IMR-90 (cell line): Measurements from ENCODE around the gene SPATA25. TPM values are rescaled to one million over a fixed set of nuclear protein-coding genes. Genes with fewer than 3 reads are reported as not detected.

Experiments
- ATAC-seq: fragments of 200-7000 bp; cut with Tn5 transposase; 2 replicates; pipeline ENCODE4 v1.9.1; 2020; ENCODE audit warnings: low read depth, mild to moderate bottlenecking, moderate library complexity
- BruUV-seq: library from RNA; stranded (reverse); fragments of 400-500 nt; replicated peaks from 2 replicates; lab custom pipeline; 2021; lab: Mats Ljungman, UMichigan
- CTCF ChIA-PET: fragments of 300-600 bp; formaldehyde crosslinking; extraction: SDS; loops from one replicate; lab custom pipeline; 2021; ENCODE audit warnings: antibody characterized with exemption; lab: Yijun Ruan, JAX
- POLR2A ChIA-PET: fragments of 300-600 bp; sonication (Branson Sonifier 250); formaldehyde crosslinking; loops from one replicate; lab custom pipeline; 2022; ENCODE audit warnings: antibody characterized with exemption; ENCODE audit not compliant: unreplicated experiment; lab: Charles Lee
- DNase-seq: peaks from one replicate; pipeline ENCODE4 v3.0.0; 2013
- H2AFZ ChIP-seq: replicated peaks from 2 replicates; pipeline ENCODE3; 2013; ENCODE audit warnings: low read length, mild to moderate bottlenecking; ENCODE audit not compliant: poor library complexity
- H2AK5ac ChIP-seq: 2 replicates; pipeline ENCODE4 v1.6.1; 2013; ENCODE audit warnings: low read depth, low read length, inconsistent platforms
- H2AK9ac ChIP-seq: replicated peaks from 2 replicates; pipeline ENCODE3; 2013; ENCODE audit warnings: mild to moderate bottlenecking, low read depth, low read length, moderate library complexity; ENCODE audit not compliant: poor library complexity
- H2BK120ac ChIP-seq: 2 replicates; pipeline ENCODE4 v1.6.1; 2013; ENCODE audit warnings: low read depth, low read length, inconsistent platforms
- H2BK15ac ChIP-seq: 3 replicates; pipeline ENCODE4 v1.6.1; 2013; ENCODE audit warnings: low read depth, low read length, inconsistent platforms
- H2BK20ac ChIP-seq: 2 replicates; pipeline ENCODE4 v1.6.1; 2013; ENCODE audit warnings: low read depth, mild to moderate bottlenecking, inconsistent platforms, low read length, moderate library complexity
- H2BK5ac ChIP-seq: 2 replicates; pipeline ENCODE4 v1.6.1; 2013; ENCODE audit warnings: mild to moderate bottlenecking, low read depth, low read length, inconsistent platforms; ENCODE audit not compliant: poor library complexity, severe bottlenecking
- H3K14ac ChIP-seq: replicated peaks from 2 replicates; pipeline ENCODE4 v1.6.1; 2013; ENCODE audit warnings: low read depth, low read length, inconsistent platforms
- H3K18ac ChIP-seq: 2 replicates; pipeline ENCODE4 v1.6.1; 2013; ENCODE audit warnings: low read depth, low read length, control low read depth
- H3K23ac ChIP-seq: 2 replicates; pipeline ENCODE4 v1.6.1; 2013; ENCODE audit warnings: low read depth, low read length, inconsistent platforms
- H3K27ac ChIP-seq: 2 replicates; pipeline ENCODE4 v1.5.1; 2013; ENCODE audit warnings: mild to moderate bottlenecking, control low read depth, low read length; ENCODE audit not compliant: insufficient read depth
- H3K27me3 ChIP-seq: 2 replicates; pipeline ENCODE4 v1.6.1; 2013; ENCODE audit warnings: low read length; ENCODE audit not compliant: control insufficient read depth, insufficient read depth
- H3K36me3 ChIP-seq: 2 replicates; pipeline ENCODE4 v1.6.1; 2013; ENCODE audit warnings: low read length, mixed read lengths; ENCODE audit not compliant: control insufficient read depth, insufficient read depth
- H3K4ac ChIP-seq: 2 replicates; pipeline ENCODE4 v1.6.1; 2013; ENCODE audit warnings: low read depth, low read length, inconsistent platforms
- H3K4me1 ChIP-seq: 2 replicates; pipeline ENCODE4 v1.6.1; 2013; ENCODE audit warnings: low read length, mixed read lengths; ENCODE audit not compliant: control insufficient read depth, insufficient read depth
- H3K4me2 ChIP-seq: 2 replicates; pipeline ENCODE4 v1.6.1; 2013; ENCODE audit warnings: low read depth, mild to moderate bottlenecking, control low read depth, low read length, moderate library complexity
- H3K4me3 ChIP-seq: 2 replicates; pipeline ENCODE4 v1.5.1; 2013; ENCODE audit warnings: low read depth, mild to moderate bottlenecking, control low read depth, low read length, moderate library complexity; ENCODE audit not compliant: insufficient read depth
- H3K56ac ChIP-seq: 2 replicates; pipeline ENCODE4 v1.6.1; 2013; ENCODE audit warnings: low read length, inconsistent platforms; ENCODE audit not compliant: insufficient read depth; ENCODE audit errors: extremely low read depth
- H3K79me1 ChIP-seq, 2 experiments: 2 replicates each; pipeline ENCODE4 v1.6.1; 2013; ENCODE audit warnings: low read length in 2 of 2, inconsistent platforms in 1 of 2, low read depth in 1 of 2
- H3K9ac ChIP-seq: 2 replicates; pipeline ENCODE4 v1.6.1; 2013; ENCODE audit warnings: low read depth, low read length, control low read depth
- H3K9me1 ChIP-seq: 2 replicates; pipeline ENCODE4 v1.6.1; 2013; ENCODE audit warnings: low read length, inconsistent platforms; ENCODE audit not compliant: insufficient read depth
- H3K9me3 ChIP-seq: 2 replicates; pipeline ENCODE4 v1.6.1; 2013; ENCODE audit warnings: low read length; ENCODE audit not compliant: control insufficient read depth, insufficient read depth
- H4K20me1 ChIP-seq: 2 replicates; pipeline ENCODE4 v1.6.1; 2013; ENCODE audit warnings: low read length, inconsistent platforms; ENCODE audit not compliant: insufficient read depth
- H4K5ac ChIP-seq: 2 replicates; pipeline ENCODE4 v1.6.1; 2013; ENCODE audit warnings: mild to moderate bottlenecking, low read depth, low read length, control low read depth
- H4K8ac ChIP-seq, 2 experiments: 2 replicates each; pipeline ENCODE4 v1.6.1; 2013; ENCODE audit warnings: low read depth in 2 of 2, low read length in 2 of 2, control low read depth in 1 of 2, inconsistent platforms in 1 of 2
- H4K91ac ChIP-seq: 2 replicates; pipeline ENCODE4 v1.6.1; 2013; ENCODE audit warnings: low read depth, low read length, inconsistent platforms; ENCODE audit not compliant: insufficient read depth
- FOS ChIP-seq: fragments of 150-350 bp; IDR thresholded peaks from 2 replicates; pipeline ENCODE4 v1.6.1; 2016; ENCODE audit warnings: low read depth, low read length
- MAFK ChIP-seq: IDR thresholded peaks from 2 replicates; pipeline ENCODE4 v1.6.1; 2012; ENCODE audit warnings: low read depth, low read length, improper control_type of control experiment
- MAZ ChIP-seq: IDR thresholded peaks from 2 replicates; pipeline ENCODE4 v1.6.1; 2012; ENCODE audit warnings: low read depth, mild to moderate bottlenecking, low read length, improper control_type of control experiment, moderate library complexity, borderline replicate concordance
- MXI1 ChIP-seq: IDR thresholded peaks from 2 replicates; pipeline ENCODE4 v1.6.1; 2012; ENCODE audit warnings: low read depth, mild to moderate bottlenecking, low read length, moderate library complexity, borderline replicate concordance
- NFE2L2 ChIP-seq: fragments of 150-350 bp; IDR thresholded peaks from 2 replicates; pipeline ENCODE4 v1.6.1; 2016; ENCODE audit warnings: low read depth, mild to moderate bottlenecking, low read length
- WGBS, 2 experiments: methylation state at CpG; one replicate each; pipeline versions ENCODE4 v1.1.5 to v1.1.7; 2013; ENCODE audit warnings: missing lambda C conversion rate in 2 of 2; ENCODE audit not compliant: insufficient read length in 1 of 2; ENCODE audit errors: extremely low coverage in 2 of 2; 5-methylcytosine and 5-hydroxymethylcytosine counted together
- dilution Hi-C: fragments of 300-500 bp; cut with HindIII; formaldehyde crosslinking; loops from one replicate; pipeline ENCODE4 v1.14.3; 2018; ENCODE audit warnings: low sequenced_read_pairs; ENCODE audit not compliant: unreplicated experiment
- in situ Hi-C: fragments of 300-500 bp; cut with MboI; formaldehyde crosslinking; loops from 3 replicates; pipeline ENCODE4 v1.14.3; 2019; ENCODE audit warnings: low sequenced_read_pairs, inconsistent platforms, mixed read lengths
- intact Hi-C: fragments of 100-400 bp; cut with micrococcal nuclease; formaldehyde crosslinking; loops from 2 replicates; pipeline ENCODE4 v1.10.0; 2022
- polyA plus RNA-seq, 3 experiments: library from polyadenylated mRNA; depleted of rRNA; stranded (reverse); fragments of >200 nt; gene quantifications; 2 replicates each; pipeline ENCODE4 v1.2.3, GENCODE V29; 2012; ENCODE audit warnings: low replicate concordance in 1 of 3
- total RNA-seq: library from RNA; depleted of rRNA; stranded (reverse); fragments of >200 nt; gene quantifications from 2 replicates; pipeline ENCODE4 v1.2.3, GENCODE V29; 2012

SPATA25 gene
- total and polyA plus RNA-seq, 2 of the 4 experiments (the other 2 are of a cell fraction) = 0.18 to 0.36 TPM

GRCh38 chr20:45841407-45842129 is 45.9 kb downstream of the SPATA25 start:
- Histone ChIP-seq H4K91ac (no peak overlapping the region), H4K5ac (no peak overlapping the region), H3K36me3 (peaks cover 57% of the 10 kb centered on the region), H2BK5ac (no peak overlapping the region), H3K9me1 (peaks cover 17% of the 10 kb centered on the region), H3K4ac (no peak overlapping the region), H2BK15ac (no peak overlapping the region), H3K79me1 (peaks cover 11 to 24% of the 10 kb centered on the region in 2 experiments; a peak in 3 of 4 replicates), H2AK9ac (no peak overlapping the region), H3K27me3 (no peaks in the 10 kb centered on the region), H3K18ac (no peak overlapping the region), H2AFZ (no peak overlapping the region), H2BK120ac (no peak overlapping the region), H2AK5ac (no peak overlapping the region), H3K56ac (no peak overlapping the region), H4K8ac (no peak overlapping the region), H4K20me1 (peaks cover 5% of the 10 kb centered on the region), H3K4me1 (peaks cover 2% of the 10 kb centered on the region; the same call in 1 of the 2 replicates), H3K23ac (no peak overlapping the region), H3K9me3 (no peaks in the 10 kb centered on the region), H3K4me2 (no peak overlapping the region), H3K27ac (no peak overlapping the region; the same call in 1 of the 2 replicates), H2BK20ac (no peak overlapping the region), H3K4me3 (no peak overlapping the region), H3K14ac (no peak overlapping the region), H3K9ac (no peak overlapping the region)
- no peak for TF ChIP-seq MXI1
- no peak for TF ChIP-seq NFE2L2
- TF ChIP-seq MAZ = no peak
- no peak for TF ChIP-seq FOS
- no peak for TF ChIP-seq MAFK
- dilution Hi-C loops (no loop called here), intact Hi-C loops (loop anchor here (1.0 kb wide), 1 partner anchor 13 kb away; no protein-coding TSS in a partner anchor), in situ Hi-C loops (no loop called here)
- no TSS peak for BruUV-seq
- no peak for DNase-seq
- 91% methylated on average over 3 of the region's 10 CpGs; no CpG with 5 or more reads in 1 of the 2 experiments for WGBS, 2 experiments
- ChIA-PET CTCF (no interaction called here), POLR2A (interaction anchor here (0.5 kb wide), 1 partner anchor 1916 kb away, joined by 8 read pairs; no protein-coding TSS in a partner anchor)
- ATAC-seq = no peak
